Measurements from ENCODE around the gene TRAPPC12. TPM values are rescaled to one million over a fixed set of nuclear protein-coding genes. Genes with fewer than 3 reads are reported as not detected.
A peak's percentile ranks its signal among the peaks of the same experiment; 100 is the strongest.

Gene TRAPPC12
- total and polyA plus RNA-seq, 9 donors, result 64.1 to 143 (median 81.4) TPM

- Histone ChIP-seq H3K4me1 (ENCODE audit: insufficient read depth) (peaks cover 13% of the 10 kb centered on the region), H3K36me3 (no peaks in the 10 kb centered on the region), H3K27me3 (no peaks in the 10 kb centered on the region), H3K27ac (peak overlapping the region in 1 of 2 donors; percentile 16), H3K9me3 (no peaks in the 10 kb centered on the region), H3K4me3 (no peak overlapping the region)
- 26 to 27% (median 27%) methylated on average over 13 of the region's 13 CpGs for WGBS, 3 donors
- peak in 4 of 5 donors; percentile 42 to 66 (median 52) for DNase-seq
- TF ChIP-seq POLR2A (IDR thresholded peaks at IDR 0.05), result no peak
- TF ChIP-seq EP300 (IDR thresholded peaks at IDR 0.05), result no peak
- no peak for TF ChIP-seq CTCF (IDR thresholded peaks at IDR 0.05)
- intact Hi-C loops (cut with DNase I), result no loop called here
Measured at GRCh38 chr2:3522961-3523421, 143.5 kb downstream of the TRAPPC12 start.

- no peak for DNase-seq
- WGBS, 3 donors, result 27 to 34% (median 30%) methylated on average over 4 of the region's 4 CpGs
- peaks cover 13% of the 10 kb centered on the region for H3K4me1 ChIP-seq (ENCODE audit: insufficient read depth)
- H3K4me3 ChIP-seq, result no peak overlapping the region
- no peak overlapping the region for H3K27ac ChIP-seq
- intact Hi-C loops (cut with DNase I), result no loop called here
- H3K9me3 ChIP-seq, result no peaks in the 10 kb centered on the region
- H3K36me3 ChIP-seq, result no peaks in the 10 kb centered on the region
- no peak for TF ChIP-seq EP300 (IDR thresholded peaks at IDR 0.05)
- TF ChIP-seq POLR2A (IDR thresholded peaks at IDR 0.05), result no peak
- TF ChIP-seq CTCF (IDR thresholded peaks at IDR 0.05), result no peak
- no peaks in the 10 kb centered on the region for H3K27me3 ChIP-seq
Measured at GRCh38 chr2:3523551-3524041, 144.1 kb downstream of the TRAPPC12 start.

GRCh38 chr2:3526871-3527270 is 147.4 kb downstream of the TRAPPC12 start:
- WGBS, 3 donors, result 82 to 85% (median 84%) methylated on average over 22 of the region's 22 CpGs
- TF ChIP-seq EP300 (IDR thresholded peaks at IDR 0.05), result no peak
- no peak for TF ChIP-seq CTCF (IDR thresholded peaks at IDR 0.05)
- no peak for TF ChIP-seq POLR2A (IDR thresholded peaks at IDR 0.05)
- no peak overlapping the region for H3K27ac ChIP-seq
- no peaks in the 10 kb centered on the region for H3K36me3 ChIP-seq
- H3K4me3 ChIP-seq, result no peak overlapping the region
- DNase-seq, result no peak
- no peaks in the 10 kb centered on the region for H3K9me3 ChIP-seq
- peaks cover 8% of the 10 kb centered on the region for H3K4me1 ChIP-seq (ENCODE audit: insufficient read depth)
- intact Hi-C loops (cut with DNase I), result no loop called here
- H3K27me3 ChIP-seq, result no peaks in the 10 kb centered on the region

GRCh38 chr2:3527886-3528785 is 148.6 kb downstream of the TRAPPC12 start:
- H3K4me1 ChIP-seq (ENCODE audit: insufficient read depth), result peaks cover 8% of the 10 kb centered on the region
- TF ChIP-seq EP300 (IDR thresholded peaks at IDR 0.05) (no peak), CTCF (IDR thresholded peaks at IDR 0.05) (no peak), POLR2A (IDR thresholded peaks at IDR 0.05) (no peak)
- no peaks in the 10 kb centered on the region for H3K9me3 ChIP-seq
- intact Hi-C loops (cut with DNase I), result no loop called here
- 85 to 92% (median 88%) methylated on average over 35 to 40 of the region's 40 CpGs for WGBS, 3 donors
- no peak for DNase-seq
- H3K27ac ChIP-seq, result no peak overlapping the region
- no peaks in the 10 kb centered on the region for H3K27me3 ChIP-seq
- H3K36me3 ChIP-seq, result no peaks in the 10 kb centered on the region
- no peak overlapping the region for H3K4me3 ChIP-seq

Other genes starting within 250 kb of the TRAPPC12 start
- gene EIPR1, start 1.9 kb upstream of the TRAPPC12 start, total RNA-seq, result 10 to 100 TPM in 3 of 7 donors, 1 to 10 TPM in 4; 6.6 to 16.6 (median 9.2) TPM
- gene EIPR1, start 1.9 kb upstream of the TRAPPC12 start, polyA plus RNA-seq, result 1 to 10 TPM; 8.3 to 8.9 TPM
- 10 to 100 TPM; 35.9 to 59.3 (median 46.3) TPM for gene ADI1, start 139.8 kb downstream of the TRAPPC12 start, total RNA-seq
- 10 to 100 TPM; 67.4 to 77.2 TPM for gene ADI1, start 139.8 kb downstream of the TRAPPC12 start, polyA plus RNA-seq
- 10 to 100 TPM; 10.3 to 23.9 (median 18.1) TPM for gene RNASEH1, start 178.6 kb downstream of the TRAPPC12 start, total RNA-seq
- gene RNASEH1, start 178.6 kb downstream of the TRAPPC12 start, polyA plus RNA-seq, result 10 to 100 TPM; 14.0 to 15.9 TPM
- over 10,000 TPM in 1 of 7 donors, 1,000 to 10,000 TPM in 6; 2,415 to 11,755 (median 2,627) TPM for gene RPS7, start 195.6 kb downstream of the TRAPPC12 start, total RNA-seq
- gene RPS7, start 195.6 kb downstream of the TRAPPC12 start, polyA plus RNA-seq, result 1,000 to 10,000 TPM; 1,753 to 4,871 TPM
- gene COLEC11, start 215.4 kb downstream of the TRAPPC12 start, total RNA-seq, result 10 to 100 TPM; 16.7 to 99.0 (median 59.9) TPM
- 100 to 1,000 TPM in 1 of 2 donors, 10 to 100 TPM in 1; 19.5 to 187 TPM for gene COLEC11, start 215.4 kb downstream of the TRAPPC12 start, polyA plus RNA-seq